ENCODE results near the gene NPAS3. TPM values are rescaled to one million over a fixed set of nuclear protein-coding genes. Genes with fewer than 3 reads are reported as not detected.

The NPAS3 gene
- total and polyA plus RNA-seq, 2 of the 13 experiments (the other 11 are each of a cell fraction or from before 2014, with no cell fraction given), result not detected

GRCh38 chr14:33610121-33610520 lies 671.4 kb downstream of the NPAS3 start:
- FAIRE-seq (no peak), DNase-seq (ENCODE audit: low spot score) (no peak), ATAC-seq (no peak)
- H3K4me3 ChIP-seq (replicated peaks in 1 of 3; ENCODE audit: insufficient read depth in 1 of 3, low read depth in 2 of 3, low read length in 3 of 3), result no peak overlapping the region
- H3K27me3 ChIP-seq (ENCODE audit: control insufficient read depth in 1 of 2, insufficient read depth in 2 of 2, low read length in 2 of 2), result 0 out of 5 replicates have a peak, but pooled peaks cover 0 to 4% of the 10 kb centered on the region in 2 experiments
- H3K4me2 ChIP-seq (ENCODE audit: low read depth, low read length), result no peak overlapping the region
- H3K9ac ChIP-seq (ENCODE audit: insufficient read depth, low read depth, low read length), result no peak overlapping the region
- intact Hi-C loops (cut with micrococcal nuclease; ENCODE audit: unreplicated experiment) (no loop called here), in situ Hi-C loops (cut with HindIII; ENCODE audit: extremely low pct_ligation_motif_present, low pct_unique_long_range_greater_than_20kb) (no loop called here)
- no peaks in the 10 kb centered on the region for H3K4me1 ChIP-seq (ENCODE audit: insufficient read depth, low read length)
- no peak overlapping the region for H2AFZ ChIP-seq (ENCODE audit: low read length)
- ChIA-PET POLR2A (no interaction called here), CTCF (ENCODE audit: low intra/inter-chr PET ratio, low total read pairs) (no interaction called here)
- H3K79me2 ChIP-seq (ENCODE audit: insufficient read depth, low read length), result no peaks in the 10 kb centered on the region
- H3K27ac ChIP-seq (ENCODE audit: extremely low read length, insufficient read depth, low read length), result no peak overlapping the region
- H3K36me3 ChIP-seq (replicated peaks in 1 of 2; ENCODE audit: control insufficient read depth in 1 of 2, insufficient read depth in 2 of 2, low read length in 2 of 2), result no peaks in the 10 kb centered on the region
- TF ChIP-seq ATF5 (CRISPR knock-in tag; IDR thresholded peaks at IDR 0.05; ENCODE audit: low read depth) (no peak), IRX3 (CRISPR knock-in tag; IDR thresholded peaks at IDR 0.05; ENCODE audit: borderline replicate concordance, low read depth) (no peak)
- no TSS peak for BruUV-seq (replicated peaks)
- H3K9me3 ChIP-seq (ENCODE audit: low read length), result no peaks in the 10 kb centered on the region
- no peaks in the 10 kb centered on the region for H4K20me1 ChIP-seq (ENCODE audit: insufficient read depth, low read length)
- 8% methylated on average over 1 of the region's 1 CpG for WGBS (ENCODE audit: low lambda C conversion rate)

- POLR2A ChIA-PET, result no interaction called here
- DNase-seq (ENCODE audit: low spot score) (no peak), FAIRE-seq (no peak), ATAC-seq (peak; percentile 55)
- Histone ChIP-seq H4K20me1 (ENCODE audit: insufficient read depth, low read length) (no peaks in the 10 kb centered on the region), H3K4me1 (ENCODE audit: insufficient read depth, low read length) (no peaks in the 10 kb centered on the region), H3K36me3 (replicated peaks in 1 of 2; ENCODE audit: control insufficient read depth in 1 of 2, insufficient read depth in 2 of 2, low read length in 2 of 2) (no peaks in the 10 kb centered on the region), H2AFZ (ENCODE audit: low read length) (no peak overlapping the region), H3K9me3 (ENCODE audit: low read length) (no peaks in the 10 kb centered on the region), H3K27ac (ENCODE audit: extremely low read length, insufficient read depth, low read length) (no peak overlapping the region), H3K27me3 (ENCODE audit: control insufficient read depth in 1 of 2, insufficient read depth in 2 of 2, low read length in 2 of 2) (peaks cover 0 to 11% of the 10 kb centered on the region in 2 experiments; a peak in 1 of 5 replicates), H3K4me3 (replicated peaks in 1 of 3; ENCODE audit: insufficient read depth in 1 of 3, low read depth in 2 of 3, low read length in 3 of 3) (no peak overlapping the region), H3K9ac (ENCODE audit: insufficient read depth, low read depth, low read length) (no peak overlapping the region), H3K79me2 (ENCODE audit: insufficient read depth, low read length) (no peaks in the 10 kb centered on the region), H3K4me2 (ENCODE audit: low read depth, low read length) (no peak overlapping the region)
- no TSS peak for BruUV-seq (replicated peaks)
- intact Hi-C loops (cut with micrococcal nuclease; ENCODE audit: unreplicated experiment), result no loop called here
- CTCF ChIA-PET (ENCODE audit: low intra/inter-chr PET ratio, low total read pairs), result no interaction called here
- in situ Hi-C loops (cut with HindIII; ENCODE audit: extremely low pct_ligation_motif_present, low pct_unique_long_range_greater_than_20kb), result no loop called here
- WGBS (ENCODE audit: low lambda C conversion rate), result 2% methylated on average over 5 of the region's 5 CpGs
- TF ChIP-seq PRDM4 (CRISPR knock-in tag; IDR thresholded peaks at IDR 0.05; ENCODE audit: borderline replicate concordance), result no peak
- TF ChIP-seq XRCC5 (optimal IDR thresholded peaks at IDR 0.05; ENCODE audit: low read length), result no peak
- peak; percentile 52 to 72 for TF ChIP-seq MAFK (conservative IDR thresholded peaks at IDR 0.05 in 1 of 2, IDR thresholded peaks at IDR 0.05 in 1 of 2; ENCODE audit: low read length in 2 of 2)
- no peak for TF ChIP-seq ZNF777 (CRISPR knock-in tag; IDR thresholded peaks at IDR 0.05)
- TF ChIP-seq ZNF747 (CRISPR knock-in tag; IDR thresholded peaks at IDR 0.05; ENCODE audit: borderline replicate concordance), result no peak
- TF ChIP-seq ZNF557 (CRISPR knock-in tag; IDR thresholded peaks at IDR 0.05), result no peak
- no peak for TF ChIP-seq ZFP36 (IDR thresholded peaks at IDR 0.05; ENCODE audit: borderline replicate concordance, low read depth, low read length, partially characterized antibody)
- no peak for TF ChIP-seq RFX3 (CRISPR knock-in tag; IDR thresholded peaks at IDR 0.05)
- no peak for TF ChIP-seq ZFP41 (CRISPR knock-in tag; IDR thresholded peaks at IDR 0.05; ENCODE audit: borderline replicate concordance)
- no peak for TF ChIP-seq CREB1 (IDR thresholded peaks at IDR 0.05)
- TF ChIP-seq CREB1 (CRISPR knock-in tag; IDR thresholded peaks at IDR 0.05), result no peak
- no peak for TF ChIP-seq KLF12 (CRISPR knock-in tag; IDR thresholded peaks at IDR 0.05; ENCODE audit: borderline replicate concordance)
- TF ChIP-seq ZMYM3 (CRISPR knock-in tag; IDR thresholded peaks at IDR 0.05), result no peak
Observed at GRCh38 chr14:33611405-33612196, 672.9 kb downstream of the NPAS3 start.

Measured in HepG2 (cell line).